HPDE6-E6E7 (cell line): ENCODE data around the gene IGF1R.
A peak's percentile ranks its signal among the peaks of the same experiment; 100 is the strongest.
"Not testable (repeated sequence)": the region's sequence is repeated elsewhere in the genome, so short reads cannot be mapped to it uniquely, and the experiment has no call there.

Experiments used
- DNase-seq: peaks from one replicate; pipeline ENCODE4 v3.0.0; 2011; ENCODE audit warnings: missing footprints; ENCODE audit errors: extremely low spot score

IGF1R gene

GRCh38 chr15:98647774-98648653 is at the start of gene IGF1R:
Gene IGF1R, plus strand, starts transcription at chr15:98648539. Its CDS starts 1,043 bp downstream, at chr15:98649582.
- DNase-seq: no peak

GRCh38 chr15:98599909-98600691 is 48.2 kb upstream of the IGF1R start:
- DNase-seq: peak; percentile 29

- no peak for DNase-seq
Observed at GRCh38 chr15:98604983-98605382, 43.4 kb upstream of the IGF1R start.

- DNase-seq: peak; percentile 17
Observed at GRCh38 chr15:98609144-98609852, 39.0 kb upstream of the IGF1R start.

GRCh38 chr15:98610991-98611390 is 37.3 kb upstream of the IGF1R start:
- no peak for DNase-seq

- DNase-seq: no peak
Observed at GRCh38 chr15:98611808-98612207, 36.5 kb upstream of the IGF1R start.

- no peak for DNase-seq
Observed at GRCh38 chr15:98612490-98613110, 35.7 kb upstream of the IGF1R start.

- DNase-seq: peak; percentile 58
Observed at GRCh38 chr15:98614681-98615080, 33.7 kb upstream of the IGF1R start.

GRCh38 chr15:98616397-98616796 is 31.9 kb upstream of the IGF1R start:
- DNase-seq: no peak

GRCh38 chr15:98617328-98617980 is 30.9 kb upstream of the IGF1R start:
- no peak for DNase-seq

GRCh38 chr15:98618576-98618975 is 29.8 kb upstream of the IGF1R start:
- not testable (repeated sequence) for DNase-seq

GRCh38 chr15:98620020-98620419 is 28.3 kb upstream of the IGF1R start:
- no peak for DNase-seq

GRCh38 chr15:98621021-98621420 is 27.3 kb upstream of the IGF1R start:
- no peak for DNase-seq

GRCh38 chr15:98625614-98626013 is 22.7 kb upstream of the IGF1R start:
- no peak for DNase-seq

GRCh38 chr15:98626153-98626552 is 22.2 kb upstream of the IGF1R start:
- DNase-seq: no peak

- DNase-seq: no peak
Observed at GRCh38 chr15:98628216-98628615, 20.1 kb upstream of the IGF1R start.

- no peak for DNase-seq
Observed at GRCh38 chr15:98635848-98636247, 12.5 kb upstream of the IGF1R start.

- no peak for DNase-seq
Observed at GRCh38 chr15:98643115-98643514, 5.2 kb upstream of the IGF1R start.

GRCh38 chr15:98646546-98647025 is 1.8 kb upstream of the IGF1R start:
- no peak for DNase-seq

GRCh38 chr15:98647026-98647773 is 1.1 kb upstream of the IGF1R start:
- DNase-seq: no peak
